ENCODE measurements around the gene BCL11A. TPM values are rescaled to one million over a fixed set of nuclear protein-coding genes. Genes with fewer than 3 reads are reported as not detected.
A peak's percentile ranks its signal among the peaks of the same experiment; 100 is the strongest.

Gene BCL11A
- polyA plus RNA-seq, 1 donor (not counting 4 experiments of a cell fraction or from before 2014, with no cell fraction given), result 5.0 TPM

DNA sequence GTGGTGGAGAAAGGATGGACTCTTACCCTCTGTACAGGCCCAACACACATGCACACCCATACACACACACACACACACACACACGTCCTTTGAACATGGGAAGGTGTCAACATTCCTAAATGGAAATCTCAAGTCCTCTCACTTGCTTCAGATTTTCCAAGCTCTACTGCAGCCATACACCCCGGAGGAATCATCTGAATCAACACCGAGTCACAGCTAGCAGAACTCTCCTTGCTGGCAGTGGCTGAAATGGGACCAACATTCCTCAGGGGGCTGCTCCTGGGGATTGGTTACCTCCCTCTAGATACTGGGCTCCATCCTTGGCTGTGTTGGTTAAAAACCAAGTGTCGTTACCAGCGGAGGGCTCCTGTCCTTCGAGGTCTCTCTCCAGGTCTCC, 112.7 kb downstream of the BCL11A start:
- Histone ChIP-seq H3K4me2 (ENCODE audit: control insufficient read depth, extremely low read depth, insufficient read depth, low read depth, low read length) (no peak overlapping the region), H3K9ac (ENCODE audit: control insufficient read depth, extremely low read depth, insufficient read depth, low read length) (no peak overlapping the region), H3K27me3 (ENCODE audit: control insufficient read depth, extremely low read depth, insufficient read depth, low read length) (no peaks in the 10 kb centered on the region), H3K9me3 (ENCODE audit: control insufficient read depth, low read depth, low read length) (no peaks in the 10 kb centered on the region), H2AFZ (ENCODE audit: control insufficient read depth, low read length) (no peak overlapping the region), H3K36me3 (ENCODE audit: control insufficient read depth in 2 of 2, extremely low read depth in 1 of 2, insufficient read depth in 2 of 2, low read length in 2 of 2) (no peaks in the 10 kb centered on the region), H3K4me3 (ENCODE audit: control insufficient read depth in 2 of 3, extremely low read depth in 1 of 3, insufficient read depth in 2 of 3, low read depth in 1 of 3, low read length in 3 of 3) (no peak overlapping the region), H4K20me1 (ENCODE audit: control insufficient read depth, extremely low read depth, insufficient read depth, low read length) (no peaks in the 10 kb centered on the region), H3K79me2 (ENCODE audit: control insufficient read depth, insufficient read depth, low read length) (no peaks in the 10 kb centered on the region), H3K9me1 (ENCODE audit: control insufficient read depth, extremely low read depth, insufficient read depth, low read length) (no peaks in the 10 kb centered on the region), H3K27ac (ENCODE audit: control insufficient read depth, insufficient read depth, low read length) (no peak overlapping the region), H3K4me1 (ENCODE audit: control insufficient read depth, extremely low read depth, insufficient read depth, low read length) (peaks cover 19% of the 10 kb centered on the region)
- TF ChIP-seq, protein P1, sequence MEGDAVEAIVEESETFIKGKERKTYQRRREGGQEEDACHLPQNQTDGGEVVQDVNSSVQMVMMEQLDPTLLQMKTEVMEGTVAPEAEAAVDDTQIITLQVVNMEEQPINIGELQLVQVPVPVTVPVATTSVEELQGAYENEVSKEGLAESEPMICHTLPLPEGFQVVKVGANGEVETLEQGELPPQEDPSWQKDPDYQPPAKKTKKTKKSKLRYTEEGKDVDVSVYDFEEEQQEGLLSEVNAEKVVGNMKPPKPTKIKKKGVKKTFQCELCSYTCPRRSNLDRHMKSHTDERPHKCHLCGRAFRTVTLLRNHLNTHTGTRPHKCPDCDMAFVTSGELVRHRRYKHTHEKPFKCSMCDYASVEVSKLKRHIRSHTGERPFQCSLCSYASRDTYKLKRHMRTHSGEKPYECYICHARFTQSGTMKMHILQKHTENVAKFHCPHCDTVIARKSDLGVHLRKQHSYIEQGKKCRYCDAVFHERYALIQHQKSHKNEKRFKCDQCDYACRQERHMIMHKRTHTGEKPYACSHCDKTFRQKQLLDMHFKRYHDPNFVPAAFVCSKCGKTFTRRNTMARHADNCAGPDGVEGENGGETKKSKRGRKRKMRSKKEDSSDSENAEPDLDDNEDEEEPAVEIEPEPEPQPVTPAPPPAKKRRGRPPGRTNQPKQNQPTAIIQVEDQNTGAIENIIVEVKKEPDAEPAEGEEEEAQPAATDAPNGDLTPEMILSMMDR (optimal IDR thresholded peaks at IDR 0.05 in 1 of 3, IDR thresholded peaks at IDR 0.05 in 1 of 3, conservative IDR thresholded peaks at IDR 0.05 in 1 of 3; ENCODE audit: extremely low read depth in 1 of 3, insufficient read depth in 2 of 3, low read length in 3 of 3), result no peak
- TF ChIP-seq EZH2 (IDR thresholded peaks at IDR 0.05; ENCODE audit: low read length), result no peak
- DNase-seq (ENCODE audit: low read depth, low spot score) (no peak), FAIRE-seq (peak; percentile 29)
- dilution Hi-C loops (cut with MboI; ENCODE audit: extremely low pct_ligation_motif_present, low sequenced_read_pairs), result no loop called here

DNA sequence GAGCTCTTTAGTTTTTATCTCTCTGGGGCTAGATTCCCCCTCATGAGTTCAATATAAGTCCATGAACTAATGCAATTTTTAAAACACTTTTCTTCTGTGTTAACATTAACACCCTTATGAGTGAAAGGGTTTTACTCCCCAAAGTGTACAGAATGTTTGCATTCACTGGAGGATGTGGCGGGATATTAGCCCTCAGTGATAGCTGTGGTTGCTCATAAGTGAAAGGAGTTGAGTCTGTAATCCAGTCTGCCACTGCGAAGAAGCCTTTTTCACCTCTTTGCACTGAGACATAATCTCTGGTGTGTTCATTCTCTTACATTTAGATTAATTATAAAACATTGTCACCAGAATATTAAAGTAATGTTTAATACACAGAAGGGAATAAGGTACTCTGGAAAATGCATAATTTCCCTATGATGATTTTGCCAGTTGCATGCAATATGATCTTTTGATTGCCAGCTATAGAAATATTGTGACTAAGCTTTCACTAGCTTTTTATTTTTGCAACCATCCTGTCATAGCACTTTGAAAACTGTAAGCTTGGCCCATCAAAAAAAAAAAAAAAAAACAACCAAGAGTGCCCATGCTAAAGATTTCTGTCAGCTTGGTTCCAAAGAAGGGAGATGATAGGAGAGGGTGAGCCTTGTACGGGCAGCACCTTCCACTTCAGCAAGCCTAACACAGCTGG, 113.2 kb downstream of the BCL11A start:
- DNase-seq (ENCODE audit: low read depth, low spot score) (no peak), FAIRE-seq (no peak)
- H3K9me3 ChIP-seq (ENCODE audit: control insufficient read depth, low read depth, low read length), result no peaks in the 10 kb centered on the region
- H3K27ac ChIP-seq (ENCODE audit: control insufficient read depth, insufficient read depth, low read length), result no peak overlapping the region
- no peaks in the 10 kb centered on the region for H3K79me2 ChIP-seq (ENCODE audit: control insufficient read depth, insufficient read depth, low read length)
- no peak overlapping the region for H3K9ac ChIP-seq (ENCODE audit: control insufficient read depth, extremely low read depth, insufficient read depth, low read length)
- peaks cover 19% of the 10 kb centered on the region for H3K4me1 ChIP-seq (ENCODE audit: control insufficient read depth, extremely low read depth, insufficient read depth, low read length)
- H2AFZ ChIP-seq (ENCODE audit: control insufficient read depth, low read length), result no peak overlapping the region
- no peaks in the 10 kb centered on the region for H4K20me1 ChIP-seq (ENCODE audit: control insufficient read depth, extremely low read depth, insufficient read depth, low read length)
- H3K27me3 ChIP-seq (ENCODE audit: control insufficient read depth, extremely low read depth, insufficient read depth, low read length), result no peaks in the 10 kb centered on the region
- TF ChIP-seq EZH2 (IDR thresholded peaks at IDR 0.05; ENCODE audit: low read length), result no peak
- TF ChIP-seq, protein P1 (optimal IDR thresholded peaks at IDR 0.05 in 1 of 3, IDR thresholded peaks at IDR 0.05 in 1 of 3, conservative IDR thresholded peaks at IDR 0.05 in 1 of 3; ENCODE audit: extremely low read depth in 1 of 3, insufficient read depth in 2 of 3, low read length in 3 of 3), result no peak
- H3K36me3 ChIP-seq (ENCODE audit: control insufficient read depth in 2 of 2, extremely low read depth in 1 of 2, insufficient read depth in 2 of 2, low read length in 2 of 2), result no peaks in the 10 kb centered on the region
- no peak overlapping the region for H3K4me3 ChIP-seq (ENCODE audit: control insufficient read depth in 2 of 3, extremely low read depth in 1 of 3, insufficient read depth in 2 of 3, low read depth in 1 of 3, low read length in 3 of 3)
- no peaks in the 10 kb centered on the region for H3K9me1 ChIP-seq (ENCODE audit: control insufficient read depth, extremely low read depth, insufficient read depth, low read length)
- H3K4me2 ChIP-seq (ENCODE audit: control insufficient read depth, extremely low read depth, insufficient read depth, low read depth, low read length), result no peak overlapping the region
- dilution Hi-C loops (cut with MboI; ENCODE audit: extremely low pct_ligation_motif_present, low sequenced_read_pairs), result no loop called here

Measured in keratinocyte (primary cell).